H9 (cell line): Measurements from ENCODE around the gene HSPA6. TPM values are rescaled to one million over a fixed set of nuclear protein-coding genes. Genes with fewer than 3 reads are reported as not detected.

Experiments
- DNase-seq: peaks from one replicate; pipeline ENCODE4 v3.0.0-alpha.2; 2017
- H2AFZ ChIP-seq: one replicate; pipeline ENCODE4 v1.6.1; 2013; ENCODE audit warnings: mild to moderate bottlenecking, low read length, control low read depth, moderate library complexity
- H2AK5ac ChIP-seq: 2 replicates; pipeline ENCODE4 v1.6.1; 2013; ENCODE audit warnings: low read length, control low read depth, mixed read lengths; ENCODE audit not compliant: insufficient read length
- H2BK120ac ChIP-seq: one replicate; pipeline ENCODE4 v1.6.1; 2013; ENCODE audit warnings: low read depth, mild to moderate bottlenecking, low read length, control low read depth, inconsistent platforms; ENCODE audit not compliant: poor library complexity, severe bottlenecking
- H2BK12ac ChIP-seq: 2 replicates; pipeline ENCODE4 v1.6.1; 2013; ENCODE audit warnings: low read length, control low read depth, mixed read lengths, low read depth; ENCODE audit not compliant: insufficient read length
- H2BK15ac ChIP-seq: 2 replicates; pipeline ENCODE4 v1.6.1; 2013; ENCODE audit warnings: low read depth, low read length, control low read depth
- H2BK20ac ChIP-seq: one replicate; pipeline ENCODE4 v1.6.1; 2013; ENCODE audit warnings: low read depth, mild to moderate bottlenecking, low read length, control low read depth, inconsistent platforms; ENCODE audit not compliant: poor library complexity, severe bottlenecking
- H2BK5ac ChIP-seq: 2 replicates; pipeline ENCODE4 v1.6.1; 2013; ENCODE audit warnings: low read length, control low read depth, mixed read lengths; ENCODE audit not compliant: insufficient read length
- H3K14ac ChIP-seq: 2 replicates; pipeline ENCODE4 v1.6.1; 2013; ENCODE audit warnings: low read length, control low read depth; ENCODE audit not compliant: insufficient read depth
- H3K18ac ChIP-seq: 2 replicates; pipeline ENCODE4 v1.6.1; 2013; ENCODE audit warnings: low read depth, mild to moderate bottlenecking, mixed read lengths, low read length, control low read depth; ENCODE audit not compliant: insufficient read length
- H3K23ac ChIP-seq: 2 replicates; pipeline ENCODE4 v1.6.1; 2013; ENCODE audit warnings: low read length, control low read depth, mixed read lengths, low read depth; ENCODE audit not compliant: insufficient read length
- H3K23me2 ChIP-seq: 2 replicates; pipeline ENCODE4 v1.6.1; 2013; ENCODE audit warnings: low read depth, mild to moderate bottlenecking, mixed read lengths, low read length, control low read depth; ENCODE audit not compliant: insufficient read length, poor library complexity, severe bottlenecking
- H3K27ac ChIP-seq: 2 replicates; pipeline ENCODE4 v1.5.1; 2013; ENCODE audit warnings: low read length, control low read depth, mixed read lengths, low read depth; ENCODE audit not compliant: insufficient read length
- H3K27me3 ChIP-seq: 2 replicates; pipeline ENCODE4 v1.6.1; 2013; ENCODE audit warnings: low read length, control low read depth, inconsistent platforms; ENCODE audit not compliant: insufficient read depth
- H3K4ac ChIP-seq: 2 replicates; pipeline ENCODE4 v1.6.1; 2013; ENCODE audit warnings: low read depth, mild to moderate bottlenecking, control low read depth, inconsistent platforms, low read length, moderate library complexity
- H3K4me1 ChIP-seq: 2 replicates; pipeline ENCODE4 v1.6.1; 2013; ENCODE audit warnings: low read length, control low read depth, inconsistent platforms; ENCODE audit not compliant: insufficient read depth
- H3K4me2 ChIP-seq: 2 replicates; pipeline ENCODE4 v1.6.1; 2013; ENCODE audit warnings: low read length, control low read depth, mixed read lengths; ENCODE audit not compliant: insufficient read length, insufficient read depth
- H3K56ac ChIP-seq: 2 replicates; pipeline ENCODE4 v1.6.1; 2013; ENCODE audit warnings: low read depth, mild to moderate bottlenecking, mixed read lengths, low read length, control low read depth; ENCODE audit not compliant: insufficient read length
- H3K79me1 ChIP-seq: 2 replicates; pipeline ENCODE4 v1.6.1; 2013; ENCODE audit warnings: low read depth, mild to moderate bottlenecking, moderate library complexity, low read length, control low read depth, inconsistent platforms; ENCODE audit not compliant: insufficient read depth, poor library complexity, severe bottlenecking
- H3K79me2 ChIP-seq: 2 replicates; pipeline ENCODE4 v1.6.1; 2013; ENCODE audit warnings: low read length, control low read depth, inconsistent platforms; ENCODE audit not compliant: insufficient read depth
- H3K9ac ChIP-seq: 2 replicates; pipeline ENCODE4 v1.6.1; 2013; ENCODE audit warnings: low read length, control low read depth, mixed read lengths; ENCODE audit not compliant: insufficient read length; ENCODE audit errors: extremely low read depth
- H3K9me3 ChIP-seq: one replicate; pipeline ENCODE4 v1.6.1; 2013; ENCODE audit warnings: low read depth, low read length, inconsistent platforms; ENCODE audit not compliant: control insufficient read depth
- H3T11ph ChIP-seq: one replicate; pipeline ENCODE4 v1.6.1; 2013; ENCODE audit warnings: mild to moderate bottlenecking, low read length, control low read depth, inconsistent platforms
- H4K20me1 ChIP-seq: one replicate; pipeline ENCODE4 v1.6.1; 2013; ENCODE audit not compliant: control insufficient read depth, insufficient read length, insufficient read depth
- H4K5ac ChIP-seq: 2 replicates; pipeline ENCODE4 v1.6.1; 2013; ENCODE audit warnings: low read depth, mild to moderate bottlenecking, mixed read lengths, low read length, control low read depth; ENCODE audit not compliant: insufficient read length
- H4K8ac ChIP-seq: replicated peaks from 2 replicates; pipeline ENCODE4 v1.6.1; 2013; ENCODE audit warnings: low read length, control low read depth, mixed read lengths, low read depth; ENCODE audit not compliant: insufficient read length
- H4K91ac ChIP-seq: 2 replicates; pipeline ENCODE4 v1.6.1; 2013; ENCODE audit warnings: low read depth, mild to moderate bottlenecking, moderate library complexity, mixed read lengths, low read length, control low read depth; ENCODE audit not compliant: insufficient read length
- H3K27ac Mint-ChIP-seq, 3 experiments: 2 replicates in 2 of 3; 3 replicates in 1 of 3; pipeline ENCODE4 v1.8.0; 2020 to 2021; ENCODE audit warnings: mixed read lengths in 3 of 3, mild to moderate bottlenecking in 1 of 3, moderate library complexity in 1 of 3
- H3K27me3 Mint-ChIP-seq: 2 replicates; pipeline ENCODE4 v1.8.0; 2021; ENCODE audit warnings: low read depth, mild to moderate bottlenecking, moderate library complexity, mixed read lengths
- H3K36me3 Mint-ChIP-seq, 3 experiments: 2 replicates in 2 of 3; 3 replicates in 1 of 3; pipeline ENCODE4 v1.8.0; 2020 to 2021; ENCODE audit warnings: low read depth in 3 of 3, mixed read lengths in 3 of 3; ENCODE audit not compliant: insufficient read depth in 1 of 3
- H3K4me1 Mint-ChIP-seq, 2 experiments: 2 replicates each; pipeline ENCODE4 v1.8.0; 2020; ENCODE audit warnings: mixed read lengths in 2 of 2
- H3K4me3 Mint-ChIP-seq, 2 experiments: 2 replicates in 1 of 2; 3 replicates in 1 of 2; pipeline ENCODE4 v1.8.0; 2020 to 2021; ENCODE audit warnings: mild to moderate bottlenecking in 2 of 2, mixed read lengths in 2 of 2, moderate library complexity in 1 of 2
- H3K9me3 Mint-ChIP-seq, 2 experiments: 2 replicates in 1 of 2; 3 replicates in 1 of 2; pipeline ENCODE4 v1.8.0; 2020; ENCODE audit warnings: mild to moderate bottlenecking in 2 of 2, mixed read lengths in 2 of 2, moderate library complexity in 1 of 2
- WGBS: extraction: QIAGEN DNeasy Blood & Tissue Kit; methylation state at CpG from one replicate; pipeline ENCODE4 v1.1.7; 2013; ENCODE audit warnings: missing lambda C conversion rate, low lambda C conversion rate, mixed read lengths; ENCODE audit not compliant: insufficient read length; ENCODE audit errors: extremely low coverage; 5-methylcytosine and 5-hydroxymethylcytosine counted together
- total RNA-seq: library from RNA; stranded (reverse); gene quantifications from 2 replicates; pipeline ENCODE4 v1.2.1, GENCODE V29; 2021
- TF ChIP-seq, protein P1 (sequence below): fragments of 200-600 bp; sonication (generic); conservative IDR thresholded peaks from 3 replicates; pipeline ENCODE4 v1.8.0; 2021; ENCODE audit warnings: antibody characterized with exemption, mild to moderate bottlenecking

Gene HSPA6
- total RNA-seq, 1 experiment from 2014 or later, result not detected

DNA sequence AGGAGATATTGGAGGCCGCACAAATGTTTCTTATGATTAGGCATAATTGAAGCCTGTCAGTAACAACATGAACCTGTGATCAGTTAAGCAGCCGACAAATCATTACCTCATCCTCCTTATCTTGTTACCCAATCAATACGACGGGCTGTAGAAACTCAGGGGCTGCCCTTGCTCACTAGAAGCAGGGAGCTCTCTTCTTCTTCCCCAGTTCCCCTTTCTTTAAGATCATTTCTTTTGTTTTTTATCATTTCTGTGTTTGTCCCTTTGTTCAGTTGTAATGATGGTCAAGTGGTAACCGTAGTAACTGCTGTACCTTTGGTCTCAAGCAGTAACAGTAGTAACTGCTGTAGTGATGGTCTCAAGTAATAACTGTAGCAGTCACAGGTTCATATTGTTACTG is 32.9 kb upstream of the HSPA6 start:
- no peak for DNase-seq
- H3K23ac ChIP-seq, result no peak overlapping the region
- no peak overlapping the region for H2BK12ac ChIP-seq
- Mint-ChIP-seq H3K4me1 (peaks cover 7% of the 10 kb centered on the region in 2 experiments), H3K27me3 (peaks cover 40% of the 10 kb centered on the region), H3K27ac (no peak overlapping the region), H3K36me3 (no peaks in the 10 kb centered on the region), H3K4me3 (no peak overlapping the region), H3K9me3 (no peaks in the 10 kb centered on the region; a peak in 1 of 5 replicates)
- no peaks in the 10 kb centered on the region for H3K9me3 ChIP-seq
- TF ChIP-seq, protein P1, sequence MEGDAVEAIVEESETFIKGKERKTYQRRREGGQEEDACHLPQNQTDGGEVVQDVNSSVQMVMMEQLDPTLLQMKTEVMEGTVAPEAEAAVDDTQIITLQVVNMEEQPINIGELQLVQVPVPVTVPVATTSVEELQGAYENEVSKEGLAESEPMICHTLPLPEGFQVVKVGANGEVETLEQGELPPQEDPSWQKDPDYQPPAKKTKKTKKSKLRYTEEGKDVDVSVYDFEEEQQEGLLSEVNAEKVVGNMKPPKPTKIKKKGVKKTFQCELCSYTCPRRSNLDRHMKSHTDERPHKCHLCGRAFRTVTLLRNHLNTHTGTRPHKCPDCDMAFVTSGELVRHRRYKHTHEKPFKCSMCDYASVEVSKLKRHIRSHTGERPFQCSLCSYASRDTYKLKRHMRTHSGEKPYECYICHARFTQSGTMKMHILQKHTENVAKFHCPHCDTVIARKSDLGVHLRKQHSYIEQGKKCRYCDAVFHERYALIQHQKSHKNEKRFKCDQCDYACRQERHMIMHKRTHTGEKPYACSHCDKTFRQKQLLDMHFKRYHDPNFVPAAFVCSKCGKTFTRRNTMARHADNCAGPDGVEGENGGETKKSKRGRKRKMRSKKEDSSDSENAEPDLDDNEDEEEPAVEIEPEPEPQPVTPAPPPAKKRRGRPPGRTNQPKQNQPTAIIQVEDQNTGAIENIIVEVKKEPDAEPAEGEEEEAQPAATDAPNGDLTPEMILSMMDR, result no peak
- H4K20me1 ChIP-seq, result no peaks in the 10 kb centered on the region
- no peak overlapping the region for H2AK5ac ChIP-seq
- H3K27ac ChIP-seq, result no peak overlapping the region
- no peak overlapping the region for H3T11ph ChIP-seq
- H3K4me1 ChIP-seq, result no peaks in the 10 kb centered on the region
- H3K4ac ChIP-seq, result no peak overlapping the region
- H3K4me2 ChIP-seq, result no peak overlapping the region
- H3K79me1 ChIP-seq, result no peaks in the 10 kb centered on the region
- no peak overlapping the region for H2AFZ ChIP-seq
- no peak overlapping the region for H3K18ac ChIP-seq
- WGBS, result no CpG with 5 or more reads among the region's 5 CpGs
- H2BK5ac ChIP-seq, result no peak overlapping the region
- H4K8ac ChIP-seq, result no peak overlapping the region
- no peak overlapping the region for H2BK120ac ChIP-seq
- no peak overlapping the region for H2BK15ac ChIP-seq
- no peak overlapping the region for H3K9ac ChIP-seq
- no peak overlapping the region for H4K5ac ChIP-seq
- no peak overlapping the region for H2BK20ac ChIP-seq
- no peak overlapping the region for H3K14ac ChIP-seq
- no peak overlapping the region for H4K91ac ChIP-seq
- no peak overlapping the region for H3K56ac ChIP-seq
- H3K23me2 ChIP-seq, result no peaks in the 10 kb centered on the region
- no peaks in the 10 kb centered on the region for H3K79me2 ChIP-seq
- H3K27me3 ChIP-seq, result no peaks in the 10 kb centered on the region
